ENCODE results near the gene TBC1D5. TPM values are rescaled to one million over a fixed set of nuclear protein-coding genes. Genes with fewer than 3 reads are reported as not detected.

Gene TBC1D5
- total RNA-seq, 1 experiment from 2014 or later, result 26.1 TPM

DNA sequence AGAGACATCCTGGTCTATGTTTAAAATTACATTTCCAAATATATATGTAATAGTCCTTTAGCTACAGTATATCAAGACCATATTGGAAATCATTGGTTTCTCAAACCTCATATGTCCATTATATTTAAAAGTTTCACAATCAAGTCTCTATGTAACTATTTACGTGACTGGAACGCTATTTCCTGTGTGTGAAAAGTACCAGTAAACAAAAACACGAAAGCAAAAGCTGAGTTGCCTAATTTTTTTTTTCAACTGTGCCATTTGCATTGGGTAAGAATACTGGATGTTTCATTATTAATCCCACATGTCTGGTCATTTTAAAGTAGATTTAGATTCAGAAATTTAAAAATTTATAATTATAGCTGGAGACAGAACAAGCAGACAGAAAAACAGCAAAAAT, 381.4 kb downstream of the TBC1D5 start (continued):
- TF ChIP-seq, protein P1, sequence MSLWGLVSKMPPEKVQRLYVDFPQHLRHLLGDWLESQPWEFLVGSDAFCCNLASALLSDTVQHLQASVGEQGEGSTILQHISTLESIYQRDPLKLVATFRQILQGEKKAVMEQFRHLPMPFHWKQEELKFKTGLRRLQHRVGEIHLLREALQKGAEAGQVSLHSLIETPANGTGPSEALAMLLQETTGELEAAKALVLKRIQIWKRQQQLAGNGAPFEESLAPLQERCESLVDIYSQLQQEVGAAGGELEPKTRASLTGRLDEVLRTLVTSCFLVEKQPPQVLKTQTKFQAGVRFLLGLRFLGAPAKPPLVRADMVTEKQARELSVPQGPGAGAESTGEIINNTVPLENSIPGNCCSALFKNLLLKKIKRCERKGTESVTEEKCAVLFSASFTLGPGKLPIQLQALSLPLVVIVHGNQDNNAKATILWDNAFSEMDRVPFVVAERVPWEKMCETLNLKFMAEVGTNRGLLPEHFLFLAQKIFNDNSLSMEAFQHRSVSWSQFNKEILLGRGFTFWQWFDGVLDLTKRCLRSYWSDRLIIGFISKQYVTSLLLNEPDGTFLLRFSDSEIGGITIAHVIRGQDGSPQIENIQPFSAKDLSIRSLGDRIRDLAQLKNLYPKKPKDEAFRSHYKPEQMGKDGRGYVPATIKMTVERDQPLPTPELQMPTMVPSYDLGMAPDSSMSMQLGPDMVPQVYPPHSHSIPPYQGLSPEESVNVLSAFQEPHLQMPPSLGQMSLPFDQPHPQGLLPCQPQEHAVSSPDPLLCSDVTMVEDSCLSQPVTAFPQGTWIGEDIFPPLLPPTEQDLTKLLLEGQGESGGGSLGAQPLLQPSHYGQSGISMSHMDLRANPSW (CRISPR knock-in tag; conservative IDR thresholded peaks at IDR 0.05; ENCODE audit: low read depth), result no peak
- no peak for TF ChIP-seq ZNF317 (CRISPR knock-in tag; IDR thresholded peaks at IDR 0.05; ENCODE audit: borderline replicate concordance, low read depth)
- TF ChIP-seq CBFB (CRISPR knock-in tag; IDR thresholded peaks at IDR 0.05; ENCODE audit: low read depth), result no peak
- no peak for TF ChIP-seq GRHL2 (CRISPR knock-in tag; IDR thresholded peaks at IDR 0.05; ENCODE audit: insufficient replicate concordance, severe bottlenecking)
- no peak for TF ChIP-seq MXD4 (CRISPR knock-in tag; IDR thresholded peaks at IDR 0.05; ENCODE audit: borderline replicate concordance)
- TF ChIP-seq TEAD1 (CRISPR knock-in tag; IDR thresholded peaks at IDR 0.05), result no peak
- TF ChIP-seq ZNF423 (CRISPR knock-in tag; IDR thresholded peaks at IDR 0.05), result no peak
- no peak for TF ChIP-seq FOXJ3 (CRISPR knock-in tag; IDR thresholded peaks at IDR 0.05; ENCODE audit: borderline replicate concordance)
- TF ChIP-seq TCF7 (CRISPR knock-in tag; IDR thresholded peaks at IDR 0.05; ENCODE audit: low read depth), result no peak
- TF ChIP-seq PREB (CRISPR knock-in tag; IDR thresholded peaks at IDR 0.05; ENCODE audit: borderline replicate concordance), result no peak

GRCh38 chr3:17359911-17360310, 382.5 kb downstream of the TBC1D5 start:
- no peaks in the 10 kb centered on the region for H3K27me3 Mint-ChIP-seq (ENCODE audit: low read depth)
- no peaks in the 10 kb centered on the region for H3K9me3 Mint-ChIP-seq
- H3K4me3 Mint-ChIP-seq, result no peak overlapping the region
- H3K4me1 Mint-ChIP-seq, result peaks cover 9% of the 10 kb centered on the region
- no peaks in the 10 kb centered on the region for H3K36me3 Mint-ChIP-seq
- ATAC-seq (no peak), DNase-seq (ENCODE audit: low spot score) (no peak)
- TF ChIP-seq JUN (CRISPR knock-in tag; IDR thresholded peaks at IDR 0.05), result no peak
- TF ChIP-seq SP1 (CRISPR knock-in tag; conservative IDR thresholded peaks at IDR 0.05), result no peak
- TF ChIP-seq E2F5 (CRISPR knock-in tag; IDR thresholded peaks at IDR 0.05), result no peak
- TF ChIP-seq, protein P2, sequence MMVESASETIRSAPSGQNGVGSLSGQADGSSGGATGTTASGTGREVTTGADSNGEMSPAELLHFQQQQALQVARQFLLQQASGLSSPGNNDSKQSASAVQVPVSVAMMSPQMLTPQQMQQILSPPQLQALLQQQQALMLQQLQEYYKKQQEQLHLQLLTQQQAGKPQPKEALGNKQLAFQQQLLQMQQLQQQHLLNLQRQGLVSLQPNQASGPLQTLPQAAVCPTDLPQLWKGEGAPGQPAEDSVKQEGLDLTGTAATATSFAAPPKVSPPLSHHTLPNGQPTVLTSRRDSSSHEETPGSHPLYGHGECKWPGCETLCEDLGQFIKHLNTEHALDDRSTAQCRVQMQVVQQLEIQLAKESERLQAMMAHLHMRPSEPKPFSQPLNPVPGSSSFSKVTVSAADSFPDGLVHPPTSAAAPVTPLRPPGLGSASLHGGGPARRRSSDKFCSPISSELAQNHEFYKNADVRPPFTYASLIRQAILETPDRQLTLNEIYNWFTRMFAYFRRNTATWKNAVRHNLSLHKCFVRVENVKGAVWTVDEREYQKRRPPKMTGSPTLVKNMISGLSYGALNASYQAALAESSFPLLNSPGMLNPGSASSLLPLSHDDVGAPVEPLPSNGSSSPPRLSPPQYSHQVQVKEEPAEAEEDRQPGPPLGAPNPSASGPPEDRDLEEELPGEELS (CRISPR knock-in tag; IDR thresholded peaks at IDR 0.05), result no peak
- no peak for TF ChIP-seq CBFB (CRISPR knock-in tag; IDR thresholded peaks at IDR 0.05; ENCODE audit: low read depth)
- TF ChIP-seq ZNF281 (CRISPR knock-in tag; IDR thresholded peaks at IDR 0.05), result no peak
- TF ChIP-seq OVOL2 (CRISPR knock-in tag; IDR thresholded peaks at IDR 0.05; ENCODE audit: borderline replicate concordance), result no peak
- no peak for TF ChIP-seq ZNF671 (CRISPR knock-in tag; IDR thresholded peaks at IDR 0.05)
- ChIA-PET CTCF (no interaction called here), POLR2A (no interaction called here)
- no peak overlapping the region for H3K27ac Mint-ChIP-seq

Data from WTC11 (cell line).